Left ventricle myocardium inferior (tissue), 1 donor: ENCODE measurements around the gene CDC45. TPM values are rescaled to one million over a fixed set of nuclear protein-coding genes. Genes with fewer than 3 reads are reported as not detected.

Source experiments
- DNase-seq: peaks from one replicate; pipeline ENCODE4 v3.0.0-alpha.2; 2020
- H3K27ac ChIP-seq: fragments of 200-600 bp; replicated peaks from 2 replicates; pipeline ENCODE4 v1.8.0; 2021
- H3K27me3 ChIP-seq: fragments of 200-600 bp; 2 replicates; pipeline ENCODE4 v1.8.0; 2021; ENCODE audit warnings: low read depth
- H3K36me3 ChIP-seq: fragments of 200-600 bp; 2 replicates; pipeline ENCODE4 v1.8.0; 2021
- H3K4me1 ChIP-seq: fragments of 200-600 bp; 2 replicates; pipeline ENCODE4 v1.8.0; 2021
- H3K4me3 ChIP-seq: fragments of 200-600 bp; 2 replicates; pipeline ENCODE4 v1.8.0; 2021; ENCODE audit warnings: mild to moderate bottlenecking, moderate library complexity
- H3K9me3 ChIP-seq: fragments of 200-600 bp; replicated peaks from 2 replicates; pipeline ENCODE4 v1.8.0; 2021
- CTCF ChIP-seq: fragments of 200-600 bp; IDR thresholded peaks from 2 replicates; pipeline ENCODE4 v1.8.0; 2021; ENCODE audit warnings: antibody characterized with exemption, mild to moderate bottlenecking, borderline replicate concordance
- intact Hi-C: fragments of 100-400 bp; cut with micrococcal nuclease; formaldehyde crosslinking; loops from one replicate; pipeline ENCODE4 v1.11.0; 2022
- total RNA-seq: library from RNA; stranded (reverse); fragmentation: NEBNext Ultra II Directional; extraction: Animal tissue kit (Norgen Biotek cat#: 25700); gene quantifications from one replicate; pipeline ENCODE4 v1.2.1, GENCODE V29; 2021
- donor health status: DM: no; HTN: yes; CAD: no; lungs with severe emphysema.

Gene CDC45
- total RNA-seq, 1 donor from 2014 or later = 0.77 TPM

GRCh38 chr22:19520566-19521305, 41.0 kb downstream of the CDC45 start:
- intact Hi-C loops = no loop called here
- Histone ChIP-seq H3K9me3 (no peaks in the 10 kb centered on the region), H3K36me3 (no peaks in the 10 kb centered on the region), H3K27ac (peak overlapping the region; percentile 95), H3K27me3 (peaks cover 33% of the 10 kb centered on the region), H3K4me3 (peak overlapping the region; percentile 73), H3K4me1 (peaks cover 42% of the 10 kb centered on the region)
- no peak for DNase-seq
- TF ChIP-seq CTCF = no peak

GRCh38 chr22:19522190-19522880, 42.6 kb downstream of the CDC45 start:
- no peaks in the 10 kb centered on the region for H3K36me3 ChIP-seq
- no peak for TF ChIP-seq CTCF
- peak overlapping the region; percentile 73 for H3K4me3 ChIP-seq
- H3K9me3 ChIP-seq = no peaks in the 10 kb centered on the region
- peak overlapping the region; percentile 95 for H3K27ac ChIP-seq
- intact Hi-C loops = no loop called here
- peaks cover 58% of the 10 kb centered on the region for H3K4me1 ChIP-seq
- DNase-seq = peak; percentile 56
- peaks cover 35% of the 10 kb centered on the region for H3K27me3 ChIP-seq

GRCh38 chr22:19522881-19523239, 43.1 kb downstream of the CDC45 start:
- no peak for TF ChIP-seq CTCF
- no peaks in the 10 kb centered on the region for H3K9me3 ChIP-seq
- peaks cover 35% of the 10 kb centered on the region for H3K27me3 ChIP-seq
- DNase-seq = no peak
- H3K4me3 ChIP-seq = peak overlapping the region; percentile 73
- intact Hi-C loops = no loop called here
- H3K36me3 ChIP-seq = no peaks in the 10 kb centered on the region
- peak overlapping the region; percentile 95 for H3K27ac ChIP-seq
- peaks cover 64% of the 10 kb centered on the region for H3K4me1 ChIP-seq

- DNase-seq = no peak
- H3K4me1 ChIP-seq = peaks cover 67% of the 10 kb centered on the region
- intact Hi-C loops = no loop called here
Measured at GRCh38 chr22:19523240-19524169, 43.8 kb downstream of the CDC45 start.

More at GRCh38 chr22:19523240-19524169, 43.8 kb downstream of the CDC45 start:
- peak overlapping the region; percentile 73 for H3K4me3 ChIP-seq
- peak overlapping the region; percentile 95 for H3K27ac ChIP-seq
- H3K36me3 ChIP-seq = no peaks in the 10 kb centered on the region
- TF ChIP-seq CTCF = peak; percentile 28
- peaks cover 35% of the 10 kb centered on the region for H3K27me3 ChIP-seq
- no peaks in the 10 kb centered on the region for H3K9me3 ChIP-seq
